Hepatocyte (in vitro differentiated cells): ENCODE data around the gene GHRL. TPM values are rescaled to one million over a fixed set of nuclear protein-coding genes. Genes with fewer than 3 reads are reported as not detected.

ENCODE experiments used
- DNase-seq: peaks from one replicate; pipeline ENCODE4 v3.0.0-alpha.2; 2016; ENCODE audit warnings: low spot score
- H2AFZ ChIP-seq: fragments of 200-600 bp; sonication (generic); 2 replicates; pipeline ENCODE4 v1.6.0; 2016; ENCODE audit warnings: antibody characterized with exemption, mild to moderate bottlenecking
- H3K27ac ChIP-seq: fragments of 200-600 bp; sonication (generic); 2 replicates; pipeline ENCODE4 v1.5.1; 2016; ENCODE audit warnings: mild to moderate bottlenecking
- H3K27me3 ChIP-seq: fragments of 200-600 bp; sonication (generic); 2 replicates; pipeline ENCODE4 v1.6.1; 2016
- H3K36me3 ChIP-seq: fragments of 200-600 bp; sonication (generic); replicated peaks from 2 replicates; pipeline ENCODE4 v1.5.1; 2016; ENCODE audit warnings: low read depth; ENCODE audit not compliant: insufficient read depth
- H3K4me1 ChIP-seq: fragments of 200-600 bp; sonication (generic); 2 replicates; pipeline ENCODE4 v1.5.1; 2016; ENCODE audit warnings: mild to moderate bottlenecking, moderate library complexity; ENCODE audit not compliant: insufficient read depth
- H3K4me2 ChIP-seq: fragments of 200-600 bp; sonication (generic); 2 replicates; pipeline ENCODE4 v1.6.0; 2016
- H3K4me3 ChIP-seq: fragments of 200-600 bp; sonication (generic); 2 replicates; pipeline ENCODE4 v1.5.1; 2016; ENCODE audit warnings: mild to moderate bottlenecking
- H3K79me2 ChIP-seq: fragments of 200-600 bp; sonication (generic); 2 replicates; pipeline ENCODE4 v1.6.0; 2017; ENCODE audit warnings: mild to moderate bottlenecking
- H3K9me2 ChIP-seq: fragments of 200-600 bp; sonication (generic); replicated peaks from 2 replicates; pipeline ENCODE4 v1.6.0; 2017; ENCODE audit warnings: mild to moderate bottlenecking; ENCODE audit not compliant: insufficient read depth
- H3K9me3 ChIP-seq: fragments of 200-600 bp; sonication (generic); 2 replicates; pipeline ENCODE4 v1.5.1; 2016; ENCODE audit warnings: low read depth, mild to moderate bottlenecking
- H4K20me1 ChIP-seq: fragments of 200-600 bp; sonication (generic); 2 replicates; pipeline ENCODE4 v1.6.0; 2016; ENCODE audit warnings: mild to moderate bottlenecking; ENCODE audit not compliant: insufficient read depth, poor library complexity, severe bottlenecking
- EZH2 ChIP-seq: fragments of 200-600 bp; sonication (generic); IDR thresholded peaks from 2 replicates; pipeline ENCODE4 v1.6.1; 2016; ENCODE audit warnings: antibody characterized with exemption, mild to moderate bottlenecking, borderline replicate concordance
- EZH2phosphoT487 ChIP-seq: fragments of 200-600 bp; sonication (generic); IDR thresholded peaks from one replicate; pipeline ENCODE4 v1.6.1; 2018; ENCODE audit warnings: antibody characterized with exemption, mild to moderate bottlenecking, low read depth, moderate library complexity; ENCODE audit not compliant: unreplicated experiment, severe bottlenecking
- WGBS: methylation state at CpG from one replicate; pipeline ENCODE4 v1.1.6; 2016; ENCODE audit warnings: low lambda C conversion rate; ENCODE audit errors: missing lambda C conversion rate; 5-methylcytosine and 5-hydroxymethylcytosine counted together
- polyA plus RNA-seq: library from polyadenylated mRNA; unstranded; fragments of >200 nt; fragmentation: Nextera tagmentation; extraction: Ambion mirVana; gene quantifications from 2 replicates; pipeline ENCODE4 v1.2.1, GENCODE V29; 2016
- total RNA-seq: library from RNA; depleted of rRNA; stranded (reverse); fragments of >200 nt; gene quantifications from 2 replicates; pipeline ENCODE4 v1.2.3, GENCODE V29; 2014
- TF ChIP-seq, protein P1 (sequence below): fragments of 200-600 bp; sonication (generic); IDR thresholded peaks from 2 replicates; pipeline ENCODE4 v1.5.1; 2016; ENCODE audit warnings: antibody characterized with exemption, mild to moderate bottlenecking; ENCODE audit not compliant: poor library complexity

Gene GHRL
- total and polyA plus RNA-seq, 2 experiments from 2014 or later, result 11.3 to 12.4 TPM

DNA sequence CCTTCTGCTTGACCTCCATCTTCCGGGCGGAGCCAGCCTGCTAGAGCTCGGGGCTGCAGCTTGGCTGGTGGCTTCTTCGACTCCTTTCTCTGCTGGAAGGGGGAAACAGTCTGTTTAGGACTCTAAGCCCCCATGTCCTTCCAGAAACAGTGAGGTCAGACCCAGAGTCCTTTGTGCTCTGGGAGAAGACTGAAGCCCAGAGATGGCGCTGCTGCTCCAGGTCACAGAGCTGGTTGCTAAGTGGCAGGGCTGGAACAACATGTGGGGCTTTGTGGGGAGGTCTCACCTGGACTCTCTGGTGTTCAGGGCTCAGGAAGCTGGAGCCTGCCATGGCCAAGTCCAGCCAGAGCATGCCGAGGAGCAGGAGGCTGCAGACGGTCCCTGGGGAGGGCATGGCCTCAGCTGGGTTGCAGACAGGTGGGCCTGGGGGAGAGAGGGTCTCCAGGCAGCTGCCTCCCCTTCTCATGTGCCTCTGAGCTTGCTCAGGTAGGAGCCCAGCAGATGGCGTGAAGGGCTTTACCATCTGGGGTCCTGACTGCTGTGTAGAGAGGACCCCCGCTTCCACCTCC lies 2.9 kb downstream of the GHRL start:
- Histone ChIP-seq H3K4me3 (no peak overlapping the region), H3K27me3 (no peaks in the 10 kb centered on the region), H3K9me3 (no peaks in the 10 kb centered on the region), H3K4me1 (peaks cover 9% of the 10 kb centered on the region), H3K36me3 (no peaks in the 10 kb centered on the region), H2AFZ (no peak overlapping the region), H3K4me2 (no peak overlapping the region), H3K27ac (no peak overlapping the region), H3K79me2 (no peaks in the 10 kb centered on the region), H3K9me2 (no peaks in the 10 kb centered on the region), H4K20me1 (no peaks in the 10 kb centered on the region)
- 94% methylated on average over 9 of the region's 9 CpGs for WGBS
- no peak for DNase-seq
- TF ChIP-seq EZH2, result no peak

DNA sequence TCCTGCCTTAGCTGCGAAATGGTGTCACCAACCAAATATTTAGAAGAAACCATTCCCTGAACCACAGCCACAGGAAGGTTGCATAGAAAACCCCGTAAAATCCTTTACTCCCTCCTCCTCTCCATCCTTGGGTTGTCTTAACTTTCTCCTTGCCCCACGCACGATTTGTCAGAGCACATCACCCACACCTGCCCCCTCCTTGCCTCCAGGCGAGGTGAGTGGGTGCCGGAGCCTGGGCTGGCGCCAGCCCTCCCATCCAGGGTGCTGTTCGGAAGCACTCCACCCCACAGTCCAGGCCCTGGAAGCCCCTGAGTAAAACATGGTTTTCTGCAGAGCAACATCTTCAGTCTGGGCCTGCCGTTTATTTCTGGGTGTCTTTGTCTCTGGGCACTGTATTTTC lies 3.7 kb downstream of the GHRL start:
- no peak for DNase-seq
- Histone ChIP-seq H3K9me3 (no peaks in the 10 kb centered on the region), H3K36me3 (no peaks in the 10 kb centered on the region), H3K27me3 (no peaks in the 10 kb centered on the region), H4K20me1 (no peaks in the 10 kb centered on the region), H3K4me1 (peaks cover 9% of the 10 kb centered on the region), H3K4me3 (no peak overlapping the region), H3K4me2 (no peak overlapping the region), H3K79me2 (no peaks in the 10 kb centered on the region), H2AFZ (no peak overlapping the region), H3K9me2 (no peaks in the 10 kb centered on the region), H3K27ac (no peak overlapping the region)
- WGBS, result 91% methylated on average over 9 of the region's 9 CpGs
- TF ChIP-seq EZH2 (no peak), EZH2phosphoT487 (no peak)
- TF ChIP-seq, protein P1, sequence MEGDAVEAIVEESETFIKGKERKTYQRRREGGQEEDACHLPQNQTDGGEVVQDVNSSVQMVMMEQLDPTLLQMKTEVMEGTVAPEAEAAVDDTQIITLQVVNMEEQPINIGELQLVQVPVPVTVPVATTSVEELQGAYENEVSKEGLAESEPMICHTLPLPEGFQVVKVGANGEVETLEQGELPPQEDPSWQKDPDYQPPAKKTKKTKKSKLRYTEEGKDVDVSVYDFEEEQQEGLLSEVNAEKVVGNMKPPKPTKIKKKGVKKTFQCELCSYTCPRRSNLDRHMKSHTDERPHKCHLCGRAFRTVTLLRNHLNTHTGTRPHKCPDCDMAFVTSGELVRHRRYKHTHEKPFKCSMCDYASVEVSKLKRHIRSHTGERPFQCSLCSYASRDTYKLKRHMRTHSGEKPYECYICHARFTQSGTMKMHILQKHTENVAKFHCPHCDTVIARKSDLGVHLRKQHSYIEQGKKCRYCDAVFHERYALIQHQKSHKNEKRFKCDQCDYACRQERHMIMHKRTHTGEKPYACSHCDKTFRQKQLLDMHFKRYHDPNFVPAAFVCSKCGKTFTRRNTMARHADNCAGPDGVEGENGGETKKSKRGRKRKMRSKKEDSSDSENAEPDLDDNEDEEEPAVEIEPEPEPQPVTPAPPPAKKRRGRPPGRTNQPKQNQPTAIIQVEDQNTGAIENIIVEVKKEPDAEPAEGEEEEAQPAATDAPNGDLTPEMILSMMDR, result no peak

DNA sequence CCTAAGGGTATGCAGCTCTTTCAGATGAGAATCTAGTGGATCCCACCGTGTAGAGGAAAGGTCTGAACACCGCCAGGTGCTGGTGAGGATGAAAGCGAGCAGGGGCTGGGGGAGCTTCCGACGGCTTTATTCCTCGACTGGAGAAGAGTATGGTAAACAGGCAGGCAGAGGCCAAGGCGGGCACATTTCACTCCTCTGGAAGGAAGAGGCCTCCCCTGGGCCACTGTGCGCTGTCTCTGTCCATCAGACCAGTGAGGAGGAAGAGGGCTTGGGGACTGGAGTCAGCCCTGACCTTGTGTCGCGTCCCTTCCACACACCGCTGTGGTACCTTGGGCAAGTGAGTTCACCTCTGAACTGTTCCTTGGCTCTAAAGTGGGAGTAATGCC lies 4.2 kb downstream of the GHRL start:
- Histone ChIP-seq H3K4me3 (no peak overlapping the region), H3K27ac (no peak overlapping the region), H4K20me1 (no peaks in the 10 kb centered on the region), H3K36me3 (no peaks in the 10 kb centered on the region), H3K9me2 (no peaks in the 10 kb centered on the region), H3K27me3 (no peaks in the 10 kb centered on the region), H3K79me2 (no peaks in the 10 kb centered on the region), H3K9me3 (no peaks in the 10 kb centered on the region), H2AFZ (no peak overlapping the region), H3K4me1 (peaks cover 9% of the 10 kb centered on the region), H3K4me2 (no peak overlapping the region)
- 79% methylated on average over 11 of the region's 11 CpGs for WGBS
- TF ChIP-seq, protein P1, result no peak
- no peak for DNase-seq

DNA sequence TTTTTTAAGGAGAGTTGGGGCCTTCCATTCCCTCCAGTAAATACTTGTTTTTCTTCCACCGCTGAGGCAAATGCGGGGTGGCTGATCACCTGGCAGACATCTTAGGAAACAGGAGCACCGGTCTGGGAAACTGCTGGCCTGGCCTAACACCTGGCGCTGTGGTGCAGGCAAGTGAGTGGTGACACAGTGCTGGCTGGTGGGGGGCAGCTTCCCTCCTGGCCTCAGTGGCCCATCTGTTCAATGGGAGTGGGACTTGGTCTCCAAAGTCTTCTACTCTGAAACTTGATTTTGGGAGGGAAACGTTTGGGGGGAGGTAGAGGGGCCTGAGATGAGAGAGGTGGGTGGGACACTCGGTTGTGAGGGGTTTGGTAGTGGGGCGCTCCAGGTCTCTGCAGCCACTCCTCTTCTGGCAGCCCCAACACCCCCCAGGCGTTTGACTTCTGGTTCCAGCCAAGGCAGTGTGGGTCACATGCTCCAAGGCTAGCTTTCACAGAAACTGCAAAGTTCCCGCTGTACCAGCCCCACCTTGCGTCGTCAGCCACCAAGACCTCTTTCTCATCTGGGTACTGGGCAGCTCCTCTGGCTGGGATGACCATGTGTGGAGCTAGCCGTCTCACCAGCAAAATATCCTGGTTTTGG lies 4.7 kb downstream of the GHRL start:
- Histone ChIP-seq H3K4me3 (no peak overlapping the region), H3K9me3 (no peaks in the 10 kb centered on the region), H3K9me2 (no peaks in the 10 kb centered on the region), H2AFZ (no peak overlapping the region), H3K4me1 (peaks cover 9% of the 10 kb centered on the region), H4K20me1 (no peaks in the 10 kb centered on the region), H3K27ac (no peak overlapping the region), H3K27me3 (no peaks in the 10 kb centered on the region), H3K4me2 (no peak overlapping the region), H3K79me2 (no peaks in the 10 kb centered on the region), H3K36me3 (no peaks in the 10 kb centered on the region)
- TF ChIP-seq, protein P1, result no peak
- no peak for TF ChIP-seq EZH2
- TF ChIP-seq EZH2phosphoT487, result no peak
- DNase-seq, result no peak
- WGBS, result 95% methylated on average over 12 of the region's 12 CpGs
